Measurements from ENCODE around the gene DISP3. TPM values are rescaled to one million over a fixed set of nuclear protein-coding genes. Genes with fewer than 3 reads are reported as not detected.

Gene DISP3
- total RNA-seq, 1 donor from 2014 or later = 0.30 TPM

- DNase-seq = no peak
These were observed 8.3 kb downstream of the DISP3 start for GRCh38 chr1:11487196-11487751.

GRCh38 chr1:11488201-11488770, 9.3 kb downstream of the DISP3 start:
- no peak for DNase-seq

GRCh38 chr1:11488966-11489625, 10.1 kb downstream of the DISP3 start:
- no peak for DNase-seq

GRCh38 chr1:11492235-11492634, 13.3 kb downstream of the DISP3 start:
- DNase-seq = no peak

- DNase-seq = no peak
These were observed 15.2 kb downstream of the DISP3 start for GRCh38 chr1:11493972-11494655.

- no peak for DNase-seq
These were observed 15.8 kb downstream of the DISP3 start for GRCh38 chr1:11494771-11495170.

GRCh38 chr1:11495579-11495978, 16.6 kb downstream of the DISP3 start:
- no peak for DNase-seq

GRCh38 chr1:11496551-11497080, 17.7 kb downstream of the DISP3 start:
- no peak for DNase-seq

GRCh38 chr1:11498956-11499594, 20.1 kb downstream of the DISP3 start:
- no peak for DNase-seq

- DNase-seq = no peak
These were observed 20.8 kb downstream of the DISP3 start for GRCh38 chr1:11499601-11500331.

- DNase-seq = no peak
These were observed 21.9 kb downstream of the DISP3 start for GRCh38 chr1:11500881-11501280.

GRCh38 chr1:11501491-11501897, 22.5 kb downstream of the DISP3 start:
- DNase-seq = no peak

- DNase-seq = no peak
These were observed 23.0 kb downstream of the DISP3 start for GRCh38 chr1:11501906-11502485.

GRCh38 chr1:11502516-11502915, 23.6 kb downstream of the DISP3 start:
- DNase-seq = no peak

- DNase-seq = no peak
These were observed 25.6 kb downstream of the DISP3 start for GRCh38 chr1:11504599-11504998.

GRCh38 chr1:11505591-11506538, 26.9 kb downstream of the DISP3 start:
- DNase-seq = no peak

GRCh38 chr1:11507309-11507708, 28.4 kb downstream of the DISP3 start:
- no peak for DNase-seq

GRCh38 chr1:11513681-11514080, 34.7 kb downstream of the DISP3 start:
- DNase-seq = no peak

- no peak for DNase-seq
These were observed 35.4 kb downstream of the DISP3 start for GRCh38 chr1:11514366-11514765.

All from skin of body (tissue), 2 donors.